SK-N-SH (cell line): Measurements from ENCODE around the gene REEP1.

Experiments
- FOXM1 ChIP-seq: IDR thresholded peaks from 2 replicates; pipeline ENCODE4 v1.4.0; 2012; ENCODE audit warnings: low read depth, mild to moderate bottlenecking
- JUND ChIP-seq: IDR thresholded peaks from 2 replicates; pipeline ENCODE4 v1.4.0; 2012
- POLR2AphosphoS5 ChIP-seq: IDR thresholded peaks from 2 replicates; pipeline ENCODE4 v1.6.1; 2012; ENCODE audit warnings: low read depth, low read length
- YY1 ChIP-seq: IDR thresholded peaks from 2 replicates; pipeline ENCODE4 v1.4.0; 2012; ENCODE audit warnings: low read depth, mild to moderate bottlenecking
- TF ChIP-seq, protein P1 (sequence below): IDR thresholded peaks from 2 replicates; pipeline ENCODE4 v1.6.1; 2012; ENCODE audit warnings: mild to moderate bottlenecking, low read depth, low read length, moderate library complexity
- TF ChIP-seq, protein P2 (sequence below): fragments of 200-600 bp; sonication (generic); IDR thresholded peaks from 2 replicates; pipeline ENCODE4 v1.6.1; 2017; ENCODE audit warnings: antibody characterized with exemption, mild to moderate bottlenecking, moderate library complexity

DNA sequence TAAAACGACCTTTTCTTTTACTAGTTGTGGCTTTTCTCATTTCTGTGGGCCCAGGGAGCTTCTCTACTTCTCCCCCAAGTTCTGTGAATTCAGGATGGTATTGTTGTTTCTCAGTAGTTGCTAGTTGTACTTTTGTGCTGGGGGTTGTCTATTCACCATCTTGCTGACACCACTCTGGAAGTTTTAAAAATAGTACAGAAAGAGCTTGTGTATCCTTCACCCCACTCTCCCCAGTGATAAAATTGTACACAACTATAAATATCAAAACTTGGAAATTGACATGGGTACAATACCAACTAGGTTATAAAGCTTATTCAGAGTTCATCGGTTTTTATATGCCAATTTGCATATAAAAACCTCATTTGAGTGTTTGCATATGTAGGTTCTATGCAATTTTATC lies 45.3 kb upstream of the REEP1 start:
- TF ChIP-seq, protein P1, sequence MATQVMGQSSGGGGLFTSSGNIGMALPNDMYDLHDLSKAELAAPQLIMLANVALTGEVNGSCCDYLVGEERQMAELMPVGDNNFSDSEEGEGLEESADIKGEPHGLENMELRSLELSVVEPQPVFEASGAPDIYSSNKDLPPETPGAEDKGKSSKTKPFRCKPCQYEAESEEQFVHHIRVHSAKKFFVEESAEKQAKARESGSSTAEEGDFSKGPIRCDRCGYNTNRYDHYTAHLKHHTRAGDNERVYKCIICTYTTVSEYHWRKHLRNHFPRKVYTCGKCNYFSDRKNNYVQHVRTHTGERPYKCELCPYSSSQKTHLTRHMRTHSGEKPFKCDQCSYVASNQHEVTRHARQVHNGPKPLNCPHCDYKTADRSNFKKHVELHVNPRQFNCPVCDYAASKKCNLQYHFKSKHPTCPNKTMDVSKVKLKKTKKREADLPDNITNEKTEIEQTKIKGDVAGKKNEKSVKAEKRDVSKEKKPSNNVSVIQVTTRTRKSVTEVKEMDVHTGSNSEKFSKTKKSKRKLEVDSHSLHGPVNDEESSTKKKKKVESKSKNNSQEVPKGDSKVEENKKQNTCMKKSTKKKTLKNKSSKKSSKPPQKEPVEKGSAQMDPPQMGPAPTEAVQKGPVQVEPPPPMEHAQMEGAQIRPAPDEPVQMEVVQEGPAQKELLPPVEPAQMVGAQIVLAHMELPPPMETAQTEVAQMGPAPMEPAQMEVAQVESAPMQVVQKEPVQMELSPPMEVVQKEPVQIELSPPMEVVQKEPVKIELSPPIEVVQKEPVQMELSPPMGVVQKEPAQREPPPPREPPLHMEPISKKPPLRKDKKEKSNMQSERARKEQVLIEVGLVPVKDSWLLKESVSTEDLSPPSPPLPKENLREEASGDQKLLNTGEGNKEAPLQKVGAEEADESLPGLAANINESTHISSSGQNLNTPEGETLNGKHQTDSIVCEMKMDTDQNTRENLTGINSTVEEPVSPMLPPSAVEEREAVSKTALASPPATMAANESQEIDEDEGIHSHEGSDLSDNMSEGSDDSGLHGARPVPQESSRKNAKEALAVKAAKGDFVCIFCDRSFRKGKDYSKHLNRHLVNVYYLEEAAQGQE: no peak
- TF ChIP-seq YY1: no peak
- TF ChIP-seq JUND: no peak
- no peak for TF ChIP-seq FOXM1
- no peak for TF ChIP-seq POLR2AphosphoS5
- TF ChIP-seq, protein P2, sequence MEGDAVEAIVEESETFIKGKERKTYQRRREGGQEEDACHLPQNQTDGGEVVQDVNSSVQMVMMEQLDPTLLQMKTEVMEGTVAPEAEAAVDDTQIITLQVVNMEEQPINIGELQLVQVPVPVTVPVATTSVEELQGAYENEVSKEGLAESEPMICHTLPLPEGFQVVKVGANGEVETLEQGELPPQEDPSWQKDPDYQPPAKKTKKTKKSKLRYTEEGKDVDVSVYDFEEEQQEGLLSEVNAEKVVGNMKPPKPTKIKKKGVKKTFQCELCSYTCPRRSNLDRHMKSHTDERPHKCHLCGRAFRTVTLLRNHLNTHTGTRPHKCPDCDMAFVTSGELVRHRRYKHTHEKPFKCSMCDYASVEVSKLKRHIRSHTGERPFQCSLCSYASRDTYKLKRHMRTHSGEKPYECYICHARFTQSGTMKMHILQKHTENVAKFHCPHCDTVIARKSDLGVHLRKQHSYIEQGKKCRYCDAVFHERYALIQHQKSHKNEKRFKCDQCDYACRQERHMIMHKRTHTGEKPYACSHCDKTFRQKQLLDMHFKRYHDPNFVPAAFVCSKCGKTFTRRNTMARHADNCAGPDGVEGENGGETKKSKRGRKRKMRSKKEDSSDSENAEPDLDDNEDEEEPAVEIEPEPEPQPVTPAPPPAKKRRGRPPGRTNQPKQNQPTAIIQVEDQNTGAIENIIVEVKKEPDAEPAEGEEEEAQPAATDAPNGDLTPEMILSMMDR: no peak
